Body of pancreas (tissue), 4 donors: ENCODE data around the gene TRIM16.

Source experiments
- CTCF ChIP-seq, 7 experiments: fragments of 450-650 bp in 4 of 7; fragments of 200-600 bp in 3 of 7; sonication (generic) in 3 of 7; IDR thresholded peaks; one replicate each; pipeline ENCODE4 v1.5.1; 2016 to 2019; ENCODE audit warnings: antibody characterized with exemption in 7 of 7
- POLR2A ChIP-seq, 3 donors: fragments of 450-650 bp; IDR thresholded peaks; one replicate each; pipeline ENCODE4 v1.6.1; 2016; ENCODE audit warnings: antibody characterized with exemption in 3 of 3, mild to moderate bottlenecking in 2 of 3

- TF ChIP-seq CTCF (IDR thresholded peaks at IDR 0.05) (no peak), POLR2A (IDR thresholded peaks at IDR 0.05) (no peak)
These were observed 21.4 kb downstream of the TRIM16 start for GRCh38 chr17:15662681-15663080.
